GM19455 (cell line): ENCODE results near the gene RGS7.

Source experiments
- ATAC-seq: cut with Tn5 transposase; IDR thresholded peaks from one replicate; pipeline ENCODE4 v1.9.1; 2021; ENCODE audit not compliant: unreplicated experiment

RGS7 gene

GRCh38 chr1:240854367-240854766 lies 502.6 kb downstream of the RGS7 start:
- no peak for ATAC-seq

GRCh38 chr1:240847325-240847724 lies 509.7 kb downstream of the RGS7 start:
- no peak for ATAC-seq

- ATAC-seq = no peak
Observed at GRCh38 chr1:240844486-240844885, 512.5 kb downstream of the RGS7 start.

- no peak for ATAC-seq
Observed at GRCh38 chr1:240843798-240844197, 513.2 kb downstream of the RGS7 start.

GRCh38 chr1:240836271-240836670 lies 520.7 kb downstream of the RGS7 start:
- no peak for ATAC-seq

- ATAC-seq = no peak
Observed at GRCh38 chr1:240835291-240835690, 521.7 kb downstream of the RGS7 start.

GRCh38 chr1:240833075-240833474 lies 523.9 kb downstream of the RGS7 start:
- ATAC-seq = no peak

- ATAC-seq = no peak
Observed at GRCh38 chr1:240831922-240832321, 525.1 kb downstream of the RGS7 start.

- no peak for ATAC-seq
Observed at GRCh38 chr1:240831191-240831631, 525.8 kb downstream of the RGS7 start.

- ATAC-seq = no peak
Observed at GRCh38 chr1:240829487-240829886, 527.5 kb downstream of the RGS7 start.

GRCh38 chr1:240827786-240828185 lies 529.2 kb downstream of the RGS7 start:
- no peak for ATAC-seq

- no peak for ATAC-seq
Observed at GRCh38 chr1:240824238-240824637, 532.8 kb downstream of the RGS7 start.

- ATAC-seq = no peak
Observed at GRCh38 chr1:240823357-240823756, 533.6 kb downstream of the RGS7 start.

- ATAC-seq = no peak
Observed at GRCh38 chr1:240821925-240822324, 535.1 kb downstream of the RGS7 start.

GRCh38 chr1:240820816-240821215 lies 536.2 kb downstream of the RGS7 start:
- ATAC-seq = no peak

- ATAC-seq = no peak
Observed at GRCh38 chr1:240816472-240816871, 540.5 kb downstream of the RGS7 start.

- no peak for ATAC-seq
Observed at GRCh38 chr1:240813720-240814119, 543.3 kb downstream of the RGS7 start.

GRCh38 chr1:240811256-240811655 lies 545.7 kb downstream of the RGS7 start:
- no peak for ATAC-seq

GRCh38 chr1:240808381-240808780 lies 548.6 kb downstream of the RGS7 start:
- ATAC-seq = no peak

- no peak for ATAC-seq
Observed at GRCh38 chr1:240806200-240806745, 550.7 kb downstream of the RGS7 start.

- ATAC-seq = no peak
Observed at GRCh38 chr1:240804475-240804874, 552.5 kb downstream of the RGS7 start.

GRCh38 chr1:240803151-240803550 lies 553.9 kb downstream of the RGS7 start:
- no peak for ATAC-seq

GRCh38 chr1:240802271-240802670 lies 554.7 kb downstream of the RGS7 start:
- no peak for ATAC-seq
